Left ventricle myocardium inferior (tissue), 1 donor: Measurements from ENCODE around the gene NID1. TPM values are rescaled to one million over a fixed set of nuclear protein-coding genes. Genes with fewer than 3 reads are reported as not detected.

ENCODE experiments used
- DNase-seq: peaks from one replicate; pipeline ENCODE4 v3.0.0-alpha.2; 2020
- H3K27ac ChIP-seq: fragments of 200-600 bp; replicated peaks from 2 replicates; pipeline ENCODE4 v1.8.0; 2021
- H3K27me3 ChIP-seq: fragments of 200-600 bp; 2 replicates; pipeline ENCODE4 v1.8.0; 2021; ENCODE audit warnings: low read depth
- H3K36me3 ChIP-seq: fragments of 200-600 bp; 2 replicates; pipeline ENCODE4 v1.8.0; 2021
- H3K4me1 ChIP-seq: fragments of 200-600 bp; 2 replicates; pipeline ENCODE4 v1.8.0; 2021
- H3K4me3 ChIP-seq: fragments of 200-600 bp; 2 replicates; pipeline ENCODE4 v1.8.0; 2021; ENCODE audit warnings: mild to moderate bottlenecking, moderate library complexity
- H3K9me3 ChIP-seq: fragments of 200-600 bp; replicated peaks from 2 replicates; pipeline ENCODE4 v1.8.0; 2021
- CTCF ChIP-seq: fragments of 200-600 bp; IDR thresholded peaks from 2 replicates; pipeline ENCODE4 v1.8.0; 2021; ENCODE audit warnings: antibody characterized with exemption, mild to moderate bottlenecking, borderline replicate concordance
- intact Hi-C: fragments of 100-400 bp; cut with micrococcal nuclease; formaldehyde crosslinking; loops from one replicate; pipeline ENCODE4 v1.11.0; 2022
- total RNA-seq: library from RNA; stranded (reverse); fragmentation: NEBNext Ultra II Directional; extraction: Animal tissue kit (Norgen Biotek cat#: 25700); gene quantifications from one replicate; pipeline ENCODE4 v1.2.1, GENCODE V29; 2021
- donor health status: DM: no; HTN: yes; CAD: no; lungs with severe emphysema.

The NID1 gene
- total RNA-seq, 1 donor from 2014 or later: 40.4 TPM

- Histone ChIP-seq H3K27ac (no peak overlapping the region), H3K27me3 (no peaks in the 10 kb centered on the region), H3K36me3 (no peaks in the 10 kb centered on the region), H3K4me3 (no peak overlapping the region), H3K4me1 (peaks cover 13% of the 10 kb centered on the region), H3K9me3 (no peaks in the 10 kb centered on the region)
- no peak for TF ChIP-seq CTCF
- DNase-seq: no peak
- intact Hi-C loops: loop anchor here (5.0 kb wide), 1 partner anchor 381 kb away; no protein-coding TSS in a partner anchor
These were observed 46.8 kb upstream of the NID1 start for GRCh38 chr1:236111527-236112331.

- intact Hi-C loops: loop anchor here (5.0 kb wide), 1 partner anchor 382 kb away; no protein-coding TSS in a partner anchor
- Histone ChIP-seq H3K9me3 (no peaks in the 10 kb centered on the region), H3K4me3 (no peak overlapping the region), H3K36me3 (no peaks in the 10 kb centered on the region), H3K27me3 (no peaks in the 10 kb centered on the region), H3K27ac (no peak overlapping the region), H3K4me1 (peaks cover 13% of the 10 kb centered on the region)
- no peak for DNase-seq
- TF ChIP-seq CTCF: no peak
These were observed 45.2 kb upstream of the NID1 start for GRCh38 chr1:236110137-236110536.

GRCh38 chr1:236108027-236108648 lies 43.2 kb upstream of the NID1 start:
- Histone ChIP-seq H3K27ac (no peak overlapping the region), H3K9me3 (no peaks in the 10 kb centered on the region), H3K4me1 (peaks cover 2% of the 10 kb centered on the region), H3K36me3 (no peaks in the 10 kb centered on the region), H3K27me3 (no peaks in the 10 kb centered on the region), H3K4me3 (no peak overlapping the region)
- DNase-seq: no peak
- TF ChIP-seq CTCF: no peak
- intact Hi-C loops: loop anchor here (10.0 kb wide), 1 partner anchor 667 kb away; no protein-coding TSS in a partner anchor

GRCh38 chr1:236107121-236107907 lies 42.4 kb upstream of the NID1 start:
- no peak for TF ChIP-seq CTCF

GRCh38 chr1:236103646-236104218 lies 38.8 kb upstream of the NID1 start:
- no peaks in the 10 kb centered on the region for H3K4me1 ChIP-seq
- no peak overlapping the region for H3K27ac ChIP-seq
- intact Hi-C loops: loop anchor here (10.0 kb wide), 1 partner anchor 671 kb away; no protein-coding TSS in a partner anchor
- H3K36me3 ChIP-seq: no peaks in the 10 kb centered on the region
- TF ChIP-seq CTCF: peak; percentile 86
- no peaks in the 10 kb centered on the region for H3K9me3 ChIP-seq
- peaks cover 4% of the 10 kb centered on the region for H3K27me3 ChIP-seq
- no peak overlapping the region for H3K4me3 ChIP-seq
- DNase-seq: no peak

More at GRCh38 chr1:236107121-236107907, 42.4 kb upstream of the NID1 start:
- Histone ChIP-seq H3K4me3 (no peak overlapping the region), H3K27me3 (no peaks in the 10 kb centered on the region), H3K9me3 (no peaks in the 10 kb centered on the region), H3K36me3 (no peaks in the 10 kb centered on the region), H3K4me1 (no peaks in the 10 kb centered on the region), H3K27ac (no peak overlapping the region)
- intact Hi-C loops: loop anchor here (10.0 kb wide), 1 partner anchor 667 kb away; no protein-coding TSS in a partner anchor
- DNase-seq: no peak
